Thyroid gland (tissue), 4 donors: ENCODE results near the gene BPIFB6.

Experiments used
- POLR2A ChIP-seq, 2 donors: fragments of 450-650 bp; IDR thresholded peaks; one replicate each; pipeline ENCODE4 v1.6.1; 2017; ENCODE audit warnings: antibody characterized with exemption in 2 of 2, mild to moderate bottlenecking in 2 of 2, moderate library complexity in 1 of 2
- TF ChIP-seq, protein P1 (sequence below), 6 experiments: fragments of 200-600 bp in 3 of 6; fragments of 450-650 bp in 3 of 6; sonication (generic) in 3 of 6; IDR thresholded peaks; one replicate each; pipeline ENCODE4 v1.5.1; 2016 to 2019; ENCODE audit warnings: antibody characterized with exemption in 6 of 6, mild to moderate bottlenecking in 2 of 6, inconsistent platforms in 1 of 6, moderate library complexity in 1 of 6

DNA sequence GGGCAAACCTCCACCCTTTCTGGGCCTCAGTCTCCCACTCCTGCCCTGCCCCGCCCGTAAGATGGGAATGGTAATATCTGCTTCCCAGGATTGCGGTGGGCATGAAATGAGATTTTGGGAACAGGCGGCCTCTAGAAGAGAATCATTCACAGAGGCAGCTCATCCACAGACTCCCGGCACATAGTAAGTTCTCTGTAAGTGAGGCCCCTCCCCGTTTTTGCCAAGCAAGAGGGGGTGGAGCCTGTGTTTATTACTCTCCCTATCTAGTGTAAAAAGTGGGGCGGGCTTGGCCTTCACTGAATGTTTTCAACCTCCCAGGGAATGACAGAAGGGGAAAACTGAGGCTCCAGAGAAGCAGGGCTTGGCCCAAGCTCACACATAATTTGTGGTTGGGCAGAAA lies 47.3 kb upstream of the BPIFB6 start:
- TF ChIP-seq, protein P1, sequence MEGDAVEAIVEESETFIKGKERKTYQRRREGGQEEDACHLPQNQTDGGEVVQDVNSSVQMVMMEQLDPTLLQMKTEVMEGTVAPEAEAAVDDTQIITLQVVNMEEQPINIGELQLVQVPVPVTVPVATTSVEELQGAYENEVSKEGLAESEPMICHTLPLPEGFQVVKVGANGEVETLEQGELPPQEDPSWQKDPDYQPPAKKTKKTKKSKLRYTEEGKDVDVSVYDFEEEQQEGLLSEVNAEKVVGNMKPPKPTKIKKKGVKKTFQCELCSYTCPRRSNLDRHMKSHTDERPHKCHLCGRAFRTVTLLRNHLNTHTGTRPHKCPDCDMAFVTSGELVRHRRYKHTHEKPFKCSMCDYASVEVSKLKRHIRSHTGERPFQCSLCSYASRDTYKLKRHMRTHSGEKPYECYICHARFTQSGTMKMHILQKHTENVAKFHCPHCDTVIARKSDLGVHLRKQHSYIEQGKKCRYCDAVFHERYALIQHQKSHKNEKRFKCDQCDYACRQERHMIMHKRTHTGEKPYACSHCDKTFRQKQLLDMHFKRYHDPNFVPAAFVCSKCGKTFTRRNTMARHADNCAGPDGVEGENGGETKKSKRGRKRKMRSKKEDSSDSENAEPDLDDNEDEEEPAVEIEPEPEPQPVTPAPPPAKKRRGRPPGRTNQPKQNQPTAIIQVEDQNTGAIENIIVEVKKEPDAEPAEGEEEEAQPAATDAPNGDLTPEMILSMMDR (IDR thresholded peaks at IDR 0.05), result no peak
- no peak for TF ChIP-seq POLR2A (IDR thresholded peaks at IDR 0.05)
